Activated CD4-positive, CD25-positive, alpha-beta regulatory T cell treated with anti-CD3 and anti-CD28 coated beads, Interleukin-2, amount 50 U/mL, for 72 hours (primary cell): ENCODE measurements around the gene HPSE2.

Source experiments
- DNase-seq: peaks from one replicate; pipeline ENCODE4 v3.0.0; 2021

Gene HPSE2

GRCh38 chr10:98483658-98484057 is 752.0 kb downstream of the HPSE2 start:
- no peak for DNase-seq

GRCh38 chr10:98482096-98482495 is 753.6 kb downstream of the HPSE2 start:
- no peak for DNase-seq

GRCh38 chr10:98481404-98481945 is 754.2 kb downstream of the HPSE2 start:
- DNase-seq: no peak

- no peak for DNase-seq
Measured at GRCh38 chr10:98478430-98479222, 757.0 kb downstream of the HPSE2 start.

GRCh38 chr10:98477861-98478260 is 757.8 kb downstream of the HPSE2 start:
- no peak for DNase-seq

- DNase-seq: no peak
Measured at GRCh38 chr10:98474628-98475027, 761.0 kb downstream of the HPSE2 start.

- no peak for DNase-seq
Measured at GRCh38 chr10:98472196-98472595, 763.5 kb downstream of the HPSE2 start.

- DNase-seq: no peak
Measured at GRCh38 chr10:98470850-98471249, 764.8 kb downstream of the HPSE2 start.

- no peak for DNase-seq
Measured at GRCh38 chr10:98469001-98469931, 766.4 kb downstream of the HPSE2 start.

- peak; percentile 53 for DNase-seq
Measured at GRCh38 chr10:98467506-98468318, 767.9 kb downstream of the HPSE2 start.

- DNase-seq: no peak
Measured at GRCh38 chr10:98466861-98467505, 768.7 kb downstream of the HPSE2 start.

GRCh38 chr10:98465866-98466265 is 769.8 kb downstream of the HPSE2 start:
- no peak for DNase-seq

- no peak for DNase-seq
Measured at GRCh38 chr10:98463976-98464754, 771.5 kb downstream of the HPSE2 start.

- DNase-seq: no peak
Measured at GRCh38 chr10:98463016-98463415, 772.6 kb downstream of the HPSE2 start.

GRCh38 chr10:98461500-98461842 is 774.2 kb downstream of the HPSE2 start:
- no peak for DNase-seq

- no peak for DNase-seq
Measured at GRCh38 chr10:98460837-98461499, 774.7 kb downstream of the HPSE2 start.

- DNase-seq: no peak
Measured at GRCh38 chr10:98458809-98459784, 776.6 kb downstream of the HPSE2 start.

GRCh38 chr10:98457721-98458120 is 777.9 kb downstream of the HPSE2 start:
- no peak for DNase-seq

- no peak for DNase-seq
Measured at GRCh38 chr10:98456686-98457482, 778.8 kb downstream of the HPSE2 start.
